ENCODE data around the gene RGSL1.
"Not testable (repeated sequence)": the region's sequence is repeated elsewhere in the genome, so short reads cannot be mapped to it uniquely, and the experiment has no call there.

The RGSL1 gene

DNA sequence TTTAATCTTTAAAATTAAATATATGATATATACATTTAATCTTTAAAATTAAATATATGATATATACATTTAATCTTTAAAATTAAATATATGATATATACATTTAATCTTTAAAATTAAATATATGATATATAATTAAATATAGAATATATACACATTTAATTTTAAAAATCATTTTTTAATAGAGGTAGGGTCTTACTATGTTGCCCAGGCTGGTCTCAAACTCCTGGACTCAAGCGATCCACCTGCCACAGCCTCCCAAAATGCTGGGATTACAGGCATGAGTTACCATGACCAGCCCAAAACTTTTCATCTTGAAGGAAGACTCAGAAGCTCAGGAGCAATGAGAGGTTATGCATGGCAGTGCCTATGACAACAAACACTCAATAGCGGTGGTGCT, 2.8 kb upstream of the RGSL1 start:
- not testable (repeated sequence) for DNase-seq

DNA sequence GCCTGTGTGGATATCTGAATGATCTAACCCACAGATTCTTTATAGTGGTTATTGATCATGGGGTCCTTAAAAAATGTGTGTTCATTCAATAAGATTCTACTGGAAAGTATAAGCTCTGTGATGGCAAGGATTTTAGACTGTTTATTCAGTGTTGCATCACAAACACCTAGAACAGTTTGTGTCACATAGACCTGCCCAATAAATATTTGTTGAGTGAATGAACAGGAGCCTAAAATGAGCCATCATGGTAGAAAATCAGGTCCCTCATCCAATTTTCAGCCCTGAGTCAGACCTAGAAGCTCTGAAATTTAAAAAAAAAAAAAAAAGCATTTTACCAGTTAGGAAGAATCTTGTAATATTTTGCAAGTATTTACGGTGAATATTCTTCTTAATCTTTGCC, 2.3 kb upstream of the RGSL1 start:
- no peak for DNase-seq

DNA sequence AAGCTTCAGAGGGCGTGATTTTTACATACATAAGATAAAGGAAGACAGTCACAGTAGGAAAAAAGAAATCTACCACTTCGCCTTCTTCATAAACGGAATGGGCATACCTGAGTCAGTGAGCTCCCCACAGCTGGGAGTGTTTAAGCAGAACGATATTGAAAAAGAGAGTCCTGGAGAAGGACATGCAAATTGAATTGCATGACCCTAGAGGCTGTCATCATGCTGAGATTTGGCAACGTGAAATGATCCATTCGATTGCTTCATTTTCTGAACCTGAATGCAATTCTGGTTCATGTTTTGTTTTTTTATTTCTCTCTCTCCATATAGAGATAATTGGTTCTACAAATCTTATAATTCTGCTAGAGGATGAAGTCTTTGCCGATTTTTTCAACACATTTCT, 3.7 kb downstream of the RGSL1 start:
- no peak for DNase-seq

- DNase-seq, result no peak
Measured at GRCh38 chr1:182457844-182458243, 7.9 kb downstream of the RGSL1 start.

DNA sequence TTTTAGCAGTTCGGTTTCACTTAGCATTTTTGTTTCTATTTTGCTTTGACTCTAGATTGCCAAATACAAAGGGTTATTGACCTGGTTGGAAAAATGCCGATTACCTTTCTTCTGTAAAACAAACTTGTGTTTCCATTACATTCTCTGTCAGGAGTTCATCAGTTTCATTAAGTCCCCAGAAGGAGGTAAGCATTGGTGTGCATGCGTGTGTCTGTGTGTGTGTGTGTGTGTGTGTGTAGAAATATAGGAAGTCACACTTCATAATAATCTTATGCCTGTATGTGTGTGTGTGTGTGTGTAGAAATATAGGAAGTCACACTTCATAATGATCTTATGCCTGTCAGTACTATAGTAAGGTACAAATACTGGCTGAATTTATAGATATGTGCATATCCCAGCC, 10.0 kb downstream of the RGSL1 start:
- DNase-seq, result no peak

DNA sequence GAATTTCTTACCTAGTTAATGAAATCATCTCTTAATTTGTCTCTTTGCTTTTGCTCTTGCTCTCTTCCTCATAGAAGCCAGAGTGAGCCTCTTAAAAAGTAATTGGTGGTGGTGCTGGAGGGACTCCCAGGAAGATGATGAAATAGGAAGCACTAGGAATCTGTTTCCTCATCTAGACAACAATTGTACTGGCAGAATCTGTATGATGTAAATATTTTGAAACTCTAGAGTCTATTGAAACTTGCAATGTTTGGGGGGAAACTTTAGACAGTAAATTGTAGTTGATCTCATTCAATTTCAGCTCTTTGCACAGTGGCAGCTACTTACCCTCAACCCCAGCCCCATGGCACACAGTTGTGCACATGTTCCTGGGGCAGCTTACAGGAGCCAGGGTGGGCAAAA, 10.6 kb downstream of the RGSL1 start:
- no peak for DNase-seq

- DNase-seq, result no peak
Measured at GRCh38 chr1:182473556-182473955, 23.6 kb downstream of the RGSL1 start.

DNA sequence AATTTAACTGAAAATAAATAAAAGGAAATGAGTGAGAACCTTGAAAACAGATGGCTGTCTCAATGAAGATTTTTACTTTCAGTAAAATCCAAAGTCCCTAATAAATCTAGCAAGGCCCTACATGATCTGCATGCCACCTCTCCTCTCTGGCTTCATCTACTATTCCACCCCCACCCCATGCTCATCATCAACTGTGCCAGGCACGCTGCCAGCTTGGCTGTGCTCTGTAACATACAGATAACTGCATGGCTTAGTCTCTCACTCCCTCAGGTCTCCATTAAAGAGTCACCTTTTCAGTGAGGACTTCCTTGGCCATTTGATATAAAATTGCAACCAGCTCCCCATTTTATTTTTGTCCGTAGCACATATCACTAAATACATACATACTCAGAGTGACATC, 26.7 kb downstream of the RGSL1 start:
- no peak for DNase-seq

GRCh38 chr1:182478238-182478637, 28.3 kb downstream of the RGSL1 start:
- DNase-seq, result no peak

- DNase-seq, result no peak
Measured at GRCh38 chr1:182484067-182484466, 34.1 kb downstream of the RGSL1 start.

DNA sequence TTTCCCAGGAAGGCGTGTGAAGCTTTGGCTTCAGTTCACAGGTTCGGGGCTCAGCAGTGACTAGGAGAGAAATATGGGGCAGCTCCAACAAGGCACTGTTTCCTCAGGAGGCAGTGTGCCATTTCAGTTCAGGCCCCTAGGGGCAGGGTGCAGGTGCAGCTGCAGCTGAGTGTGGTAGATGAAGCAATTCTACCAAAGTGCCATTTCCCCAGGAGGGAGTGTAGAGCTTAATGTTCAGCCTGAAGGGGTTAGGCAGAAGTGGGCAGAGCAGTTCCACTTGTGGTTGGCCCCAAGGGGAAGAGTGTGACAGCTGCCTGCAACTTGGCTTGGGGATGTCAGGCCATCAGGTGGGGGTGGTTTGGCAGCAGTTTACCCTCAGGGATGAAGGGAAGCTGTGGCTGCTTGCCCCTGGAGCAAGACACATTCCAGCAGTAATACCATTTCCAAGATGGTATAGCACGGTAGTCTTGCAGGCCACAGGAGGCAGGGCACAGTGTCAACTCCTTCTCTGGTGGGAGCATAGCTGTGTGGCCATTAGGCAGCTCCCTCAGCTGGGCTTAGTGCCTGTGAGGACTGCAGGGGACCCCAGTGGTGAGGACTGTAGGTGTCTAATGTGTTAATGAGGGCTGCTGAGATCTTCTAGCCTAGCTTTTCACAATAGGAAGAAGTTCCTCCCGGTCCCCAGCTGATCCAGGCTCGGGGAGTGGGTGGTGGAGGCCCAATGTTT, 34.7 kb downstream of the RGSL1 start:
- DNase-seq, result no peak

- DNase-seq, result no peak
Measured at GRCh38 chr1:182485861-182486260, 35.9 kb downstream of the RGSL1 start.

DNA sequence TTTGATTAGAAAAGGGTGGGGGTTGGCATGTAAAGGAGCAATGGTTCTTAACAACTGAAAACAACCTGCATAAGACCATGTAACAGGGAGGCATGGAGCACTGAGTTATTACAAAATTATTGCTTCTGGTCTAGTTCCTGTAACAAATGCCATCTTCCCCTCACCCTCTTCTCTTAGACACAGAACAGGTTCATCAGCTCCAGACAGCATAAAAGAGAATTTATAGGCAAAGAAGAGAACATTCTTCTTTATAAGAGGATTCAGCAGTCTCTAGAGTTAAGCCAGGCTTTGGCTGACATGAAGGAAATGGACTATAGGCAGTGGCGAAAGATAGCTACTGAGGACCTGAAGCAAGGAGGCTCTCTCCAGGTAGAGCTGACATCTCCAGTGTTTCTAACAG, 38.9 kb downstream of the RGSL1 start:
- no peak for DNase-seq

DNA sequence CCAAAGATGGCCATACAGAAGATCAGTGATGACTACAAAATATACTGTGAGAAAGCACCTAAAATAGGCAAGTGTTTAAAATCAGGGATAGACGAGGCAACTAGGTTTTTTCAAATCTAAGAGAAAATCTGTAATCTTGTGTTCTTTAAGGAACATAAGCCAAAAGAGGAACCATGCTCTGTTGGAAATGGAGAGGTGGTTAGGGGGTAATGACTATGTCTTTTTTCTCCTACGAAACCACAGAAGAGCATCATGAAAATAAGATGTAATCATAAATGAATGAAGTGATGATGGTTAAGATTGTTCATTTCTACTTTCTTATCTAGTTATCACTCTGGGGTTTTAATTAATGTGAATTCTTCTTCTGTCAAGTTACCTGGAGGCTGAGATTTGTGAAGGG, 43.1 kb downstream of the RGSL1 start:
- DNase-seq, result no peak

DNA sequence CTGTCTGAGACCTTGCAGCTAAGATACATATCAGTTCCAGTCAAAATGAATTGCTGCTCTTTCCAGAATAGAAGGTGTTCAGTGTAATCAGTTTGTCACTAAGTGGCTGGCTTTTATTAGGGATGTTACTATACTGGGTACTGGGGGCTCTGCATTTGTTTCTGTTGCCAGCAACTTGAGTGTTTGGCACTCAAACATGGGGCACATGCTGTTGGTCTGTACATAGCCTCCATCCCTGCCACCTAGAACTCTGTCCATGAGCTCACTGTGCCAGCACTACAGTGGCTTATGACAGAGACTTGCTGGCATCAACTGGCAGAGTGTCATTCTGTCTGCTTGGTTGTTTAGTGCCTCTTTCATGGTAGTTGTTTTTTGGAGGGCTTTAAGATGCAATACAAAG, 45.1 kb downstream of the RGSL1 start:
- no peak for DNase-seq

- no peak for DNase-seq
Measured at GRCh38 chr1:182495693-182496092, 45.7 kb downstream of the RGSL1 start.

DNA sequence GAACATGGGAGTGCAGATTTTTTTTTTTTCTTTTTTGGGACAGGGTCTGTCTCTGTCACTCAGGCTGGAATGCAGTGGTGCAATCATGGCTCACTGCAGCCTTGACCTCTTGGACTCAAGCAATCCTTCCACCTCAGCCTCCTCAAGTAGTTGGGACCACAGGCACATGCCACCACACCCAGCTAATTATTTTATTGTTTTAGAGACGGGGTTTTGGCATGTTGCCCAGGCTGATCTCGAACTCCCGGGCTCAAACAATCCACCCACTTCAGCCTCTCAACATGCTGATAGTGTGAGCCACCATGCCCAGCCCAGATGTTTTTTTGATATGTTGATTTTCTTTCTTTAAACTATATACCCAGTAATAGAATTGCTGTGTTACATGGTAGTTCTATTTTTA, 57.7 kb downstream of the RGSL1 start:
- no peak for DNase-seq

- DNase-seq, result no peak
Measured at GRCh38 chr1:182515556-182515955, 65.6 kb downstream of the RGSL1 start.

DNA sequence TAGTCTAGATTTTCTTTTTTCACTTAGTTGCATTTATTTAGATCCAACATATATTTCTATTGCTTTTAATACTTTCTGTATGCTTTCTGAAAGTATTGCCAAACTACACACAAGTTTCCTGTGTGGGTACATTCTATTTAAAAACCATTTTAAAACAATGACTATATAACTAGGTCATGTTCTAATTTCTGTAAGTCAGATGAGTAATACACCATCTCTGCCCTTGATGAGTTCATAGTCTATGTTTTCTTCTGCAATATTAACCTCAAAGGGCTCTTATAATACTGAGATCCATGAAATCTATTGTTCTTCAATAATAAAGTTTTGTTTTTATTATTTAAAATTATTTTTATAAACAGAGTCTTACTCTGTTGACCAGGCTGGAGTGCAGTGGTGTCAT, 70.8 kb downstream of the RGSL1 start:
- DNase-seq, result no peak

DNA sequence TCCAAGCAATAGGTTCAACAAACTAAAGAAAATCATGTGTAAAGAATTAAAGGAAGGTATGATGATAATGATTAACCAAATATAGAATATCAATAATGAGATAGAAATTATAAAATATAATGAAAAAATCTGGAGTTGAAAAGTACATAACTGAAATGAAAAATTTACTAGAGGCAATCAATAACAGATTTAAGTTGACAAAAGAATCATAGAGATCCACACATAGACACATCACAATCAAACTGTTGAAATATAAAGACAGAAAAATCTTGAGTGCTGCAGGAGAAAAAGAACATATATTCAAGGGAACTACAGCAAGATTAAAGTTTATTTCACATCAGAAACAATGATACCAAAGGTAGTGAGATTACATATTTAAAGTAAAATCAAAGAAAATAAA, 75.4 kb downstream of the RGSL1 start:
- no peak for DNase-seq

DNA sequence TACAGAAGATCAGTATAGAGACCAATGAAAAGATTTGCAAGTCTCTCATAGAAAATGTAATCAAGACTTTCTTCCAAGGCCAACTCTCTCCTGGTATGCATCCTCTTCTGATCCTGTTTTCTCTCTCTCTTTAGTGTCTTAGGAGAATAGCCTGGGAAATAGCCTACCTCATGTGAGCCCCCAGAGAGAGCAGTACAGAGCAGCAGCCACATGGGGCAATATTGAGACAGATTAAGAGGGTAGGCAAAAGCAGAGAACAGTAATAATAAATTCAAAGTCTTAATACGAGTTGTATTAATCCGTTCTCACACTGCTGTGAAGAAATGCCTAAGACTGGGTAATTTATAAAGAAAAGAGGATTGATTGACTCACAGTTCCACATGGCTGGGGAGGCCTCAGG, 77.7 kb downstream of the RGSL1 start:
- no peak for DNase-seq

- DNase-seq, result not testable (repeated sequence)
Measured at GRCh38 chr1:182528206-182528605, 78.3 kb downstream of the RGSL1 start.

GRCh38 chr1:182533896-182534295, 84.0 kb downstream of the RGSL1 start:
- no peak for DNase-seq

GRCh38 chr1:182549346-182549745, 99.4 kb downstream of the RGSL1 start:
- DNase-seq, result no peak

- DNase-seq, result no peak
Measured at GRCh38 chr1:182549811-182550210, 99.9 kb downstream of the RGSL1 start.

GRCh38 chr1:182552527-182552926, 102.6 kb downstream of the RGSL1 start:
- DNase-seq, result no peak

Measured in DMS79 (cell line).